Colonic mucosa (tissue), 4 donors: ENCODE measurements around the gene ST8SIA6. TPM values are rescaled to one million over a fixed set of nuclear protein-coding genes. Genes with fewer than 3 reads are reported as not detected.

ENCODE experiments used
- DNase-seq: peaks from one replicate; pipeline ENCODE4 v3.0.0-alpha.2; 2020
- H3K27ac ChIP-seq: fragments of 200-600 bp; one replicate; pipeline ENCODE4 v1.8.0; 2021
- H3K27me3 ChIP-seq: fragments of 200-600 bp; one replicate; pipeline ENCODE4 v1.8.0; 2021
- H3K36me3 ChIP-seq: fragments of 200-600 bp; one replicate; pipeline ENCODE4 v1.8.0; 2021
- H3K4me1 ChIP-seq: fragments of 200-600 bp; one replicate; pipeline ENCODE4 v1.8.0; 2021; ENCODE audit warnings: mild to moderate bottlenecking
- H3K4me3 ChIP-seq: fragments of 200-600 bp; one replicate; pipeline ENCODE4 v1.8.0; 2021
- H3K9ac ChIP-seq, 2 donors: one replicate each; pipeline ENCODE4 v1.7.0; 2013; ENCODE audit warnings: control low read depth in 2 of 2, low read depth in 2 of 2, low read length in 2 of 2
- H3K9me3 ChIP-seq: fragments of 200-600 bp; one replicate; pipeline ENCODE4 v1.8.0; 2021
- CTCF ChIP-seq: fragments of 200-600 bp; IDR thresholded peaks from one replicate; pipeline ENCODE4 v1.8.0; 2022; ENCODE audit warnings: antibody characterized with exemption, mild to moderate bottlenecking
- intact Hi-C: fragments of 100-400 bp; cut with DNase I; formaldehyde crosslinking; loops from one replicate; pipeline ENCODE4 v1.14.1; 2022
- total RNA-seq, 2 donors: library from RNA; stranded (reverse); fragmentation: NEBNext Ultra II Directional in 1 of 2; extraction: Animal tissue kit (Norgen Biotek cat#: 25700) in 1 of 2; gene quantifications; one replicate each; pipeline ENCODE4 v1.2.1, GENCODE V29; 2021
- donor health status: healthy.
- donor health status: DM: no; HTN: no; CAD: no.
- donor health status: DM: no; HTN: no; CAD: no.

ST8SIA6 gene
- total RNA-seq, 2 donors from 2014 or later = 0.94 to 3.5 TPM

- no peak overlapping the region for H3K4me3 ChIP-seq
- no peaks in the 10 kb centered on the region for H3K4me1 ChIP-seq
- no peak overlapping the region for H3K27ac ChIP-seq
- intact Hi-C loops = no loop called here
- no peaks in the 10 kb centered on the region for H3K36me3 ChIP-seq
- TF ChIP-seq CTCF = no peak
- no peaks in the 10 kb centered on the region for H3K9me3 ChIP-seq
- no peak for DNase-seq
- no peak overlapping the region for H3K9ac ChIP-seq
- no peaks in the 10 kb centered on the region for H3K27me3 ChIP-seq
Observed at GRCh38 chr10:17425584-17426262, 28.7 kb downstream of the ST8SIA6 start.

- Histone ChIP-seq H3K4me1 (no peaks in the 10 kb centered on the region), H3K27me3 (no peaks in the 10 kb centered on the region), H3K9me3 (no peaks in the 10 kb centered on the region), H3K9ac (no peak overlapping the region), H3K36me3 (no peaks in the 10 kb centered on the region), H3K4me3 (no peak overlapping the region), H3K27ac (no peak overlapping the region)
- intact Hi-C loops = no loop called here
- TF ChIP-seq CTCF = no peak
- no peak for DNase-seq
Observed at GRCh38 chr10:17423632-17424186, 30.7 kb downstream of the ST8SIA6 start.

- H3K36me3 ChIP-seq = no peaks in the 10 kb centered on the region
- no peaks in the 10 kb centered on the region for H3K4me1 ChIP-seq
- H3K27me3 ChIP-seq = no peaks in the 10 kb centered on the region
- intact Hi-C loops = no loop called here
- no peak overlapping the region for H3K4me3 ChIP-seq
- no peak for TF ChIP-seq CTCF
- no peaks in the 10 kb centered on the region for H3K9me3 ChIP-seq
- no peak overlapping the region for H3K27ac ChIP-seq
- DNase-seq = no peak
- no peak overlapping the region for H3K9ac ChIP-seq
Observed at GRCh38 chr10:17422931-17423330, 31.5 kb downstream of the ST8SIA6 start.

GRCh38 chr10:17418249-17418648 is 36.1 kb downstream of the ST8SIA6 start:
- intact Hi-C loops = loop anchor here (10.0 kb wide), 1 partner anchor 123 kb away; no protein-coding TSS in a partner anchor
- no peak for DNase-seq

More at GRCh38 chr10:17418249-17418648, 36.1 kb downstream of the ST8SIA6 start:
- no peaks in the 10 kb centered on the region for H3K27me3 ChIP-seq
- H3K27ac ChIP-seq = no peak overlapping the region
- no peak overlapping the region for H3K9ac ChIP-seq
- TF ChIP-seq CTCF = no peak
- no peaks in the 10 kb centered on the region for H3K9me3 ChIP-seq
- H3K36me3 ChIP-seq = no peaks in the 10 kb centered on the region
- no peaks in the 10 kb centered on the region for H3K4me1 ChIP-seq
- H3K4me3 ChIP-seq = no peak overlapping the region
